ENCODE data around the gene GNL1. TPM values are rescaled to one million over a fixed set of nuclear protein-coding genes. Genes with fewer than 3 reads are reported as not detected.

Gene GNL1
- total and polyA plus RNA-seq, 9 of the 15 experiments (the other 6 are each of a cell fraction or from before 2014, with no cell fraction given): 0.73 to 112 (median 58.0) TPM

- no peak for FAIRE-seq
- POLR2A ChIA-PET: no interaction called here
- Histone ChIP-seq H4K20me1 (replicated peaks; ENCODE audit: control insufficient read depth, insufficient read depth, low read length) (no peaks in the 10 kb centered on the region), H3K4me3 (no peak overlapping the region), H3K4me1 (replicated peaks in 1 of 2; ENCODE audit: control insufficient read depth in 2 of 2, insufficient read depth in 2 of 2, low read length in 2 of 2) (peaks cover 4 to 10% of the 10 kb centered on the region in 2 experiments; a peak in 4 of 5 replicates), H3K9ac (ENCODE audit: insufficient read depth in 1 of 2, low read depth in 2 of 2, low read length in 2 of 2) (no peak overlapping the region), H2AFZ (ENCODE audit: low read depth, low read length) (peak overlapping the region; percentile 37), H3K4me2 (ENCODE audit: insufficient read depth, low read length) (no peak overlapping the region), H3K27me3 (ENCODE audit: control insufficient read depth in 2 of 2, insufficient read depth in 2 of 2, low read length in 2 of 2) (no peaks in the 10 kb centered on the region), H3K9me1 (ENCODE audit: control insufficient read depth, insufficient read depth, low read length) (no peaks in the 10 kb centered on the region), H3K79me2 (ENCODE audit: control insufficient read depth, insufficient read depth, low read length) (no peaks in the 10 kb centered on the region), H3K27ac (ENCODE audit: extremely low read depth, low read depth, low read length) (no peak overlapping the region), H3K36me3 (ENCODE audit: control insufficient read depth, insufficient read depth, low read length) (no peaks in the 10 kb centered on the region), H3K9me3 (replicated peaks; ENCODE audit: control insufficient read depth, insufficient read depth, low read depth, low read length) (no peaks in the 10 kb centered on the region)
- CTCF ChIA-PET (ENCODE audit: low intra/inter-chr PET ratio): no interaction called here
- intact Hi-C loops (cut with micrococcal nuclease) (no loop called here), in situ Hi-C loops (cut with MboI) (no loop called here)
- no peak for DNase-seq (ENCODE audit: extremely low read depth in 1 of 4, low spot score in 3 of 4)
- ATAC-seq: no peak
- no TSS peak for BruUV-seq (replicated peaks)
- WGBS (ENCODE audit: insufficient coverage, low coverage, missing lambda C conversion rate): 87% methylated on average over 4 of the region's 4 CpGs
- TF ChIP-seq NFIC (IDR thresholded peaks at IDR 0.05): no peak
- TF ChIP-seq TCF7 (IDR thresholded peaks at IDR 0.05; ENCODE audit: borderline replicate concordance): 0 out of 2 replicates have a peak, but pooled peaks have one; percentile 8
- TF ChIP-seq ZNF586 (CRISPR knock-in tag; conservative IDR thresholded peaks at IDR 0.05): no peak
- TF ChIP-seq ERF (CRISPR knock-in tag; IDR thresholded peaks at IDR 0.05): 0 out of 2 replicates have a peak, but pooled peaks have one; percentile 18
- 0 out of 2 replicates have a peak, but pooled peaks have one; percentile 10 for TF ChIP-seq SPI1 (IDR thresholded peaks at IDR 0.05; ENCODE audit: borderline replicate concordance, low read depth, low read length)
- TF ChIP-seq ZNF324 (CRISPR knock-in tag; IDR thresholded peaks at IDR 0.05): 0 out of 2 replicates have a peak, but pooled peaks have one; percentile 20
Observed at GRCh38 chr6:30515106-30515505, 41.2 kb downstream of the GNL1 start.

- Histone ChIP-seq H3K9ac (ENCODE audit: insufficient read depth in 1 of 2, low read depth in 2 of 2, low read length in 2 of 2) (no peak overlapping the region), H3K79me2 (ENCODE audit: control insufficient read depth, insufficient read depth, low read length) (no peaks in the 10 kb centered on the region), H3K27ac (ENCODE audit: extremely low read depth, low read depth, low read length) (no peak overlapping the region), H3K4me2 (ENCODE audit: insufficient read depth, low read length) (no peak overlapping the region), H3K9me1 (ENCODE audit: control insufficient read depth, insufficient read depth, low read length) (no peaks in the 10 kb centered on the region), H3K4me1 (replicated peaks in 1 of 2; ENCODE audit: control insufficient read depth in 2 of 2, insufficient read depth in 2 of 2, low read length in 2 of 2) (peaks cover 10 to 21% of the 10 kb centered on the region in 2 experiments), H2AFZ (ENCODE audit: low read depth, low read length) (0 out of 2 replicates have a peak overlapping the region, but pooled peaks have one; percentile 68), H3K27me3 (ENCODE audit: control insufficient read depth in 2 of 2, insufficient read depth in 2 of 2, low read length in 2 of 2) (no peaks in the 10 kb centered on the region), H3K4me3 (no peak overlapping the region), H3K36me3 (ENCODE audit: control insufficient read depth, insufficient read depth, low read length) (no peaks in the 10 kb centered on the region), H4K20me1 (replicated peaks; ENCODE audit: control insufficient read depth, insufficient read depth, low read length) (no peaks in the 10 kb centered on the region), H3K9me3 (replicated peaks; ENCODE audit: control insufficient read depth, insufficient read depth, low read depth, low read length) (0 out of 2 replicates have a peak, but pooled peaks cover 4% of the 10 kb centered on the region)
- intact Hi-C loops (cut with micrococcal nuclease): no loop called here
- ChIA-PET POLR2A (interaction anchor here (1.3 kb wide), 1 partner anchor 17 kb away, joined by 5 read pairs; no protein-coding TSS in a partner anchor), CTCF (ENCODE audit: low intra/inter-chr PET ratio) (no interaction called here)
- FAIRE-seq: no peak
- 93% methylated on average over 2 of the region's 2 CpGs for WGBS (ENCODE audit: insufficient coverage, low coverage, missing lambda C conversion rate)
- BruUV-seq (replicated peaks): no TSS peak
- in situ Hi-C loops (cut with MboI): no loop called here
- no peak for DNase-seq (ENCODE audit: extremely low read depth in 1 of 4, low spot score in 3 of 4)
- ATAC-seq: no peak
- TF ChIP-seq ARID3B (CRISPR knock-in tag; IDR thresholded peaks at IDR 0.05; ENCODE audit: borderline replicate concordance): no peak
- TF ChIP-seq KLF6 (CRISPR knock-in tag; IDR thresholded peaks at IDR 0.05; ENCODE audit: borderline replicate concordance): no peak
- TF ChIP-seq ZNF277 (CRISPR knock-in tag; IDR thresholded peaks at IDR 0.05; ENCODE audit: borderline replicate concordance): no peak
- no peak for TF ChIP-seq RCOR1 (IDR thresholded peaks at IDR 0.05; ENCODE audit: borderline replicate concordance in 1 of 2, low read depth in 2 of 2, low read length in 2 of 2)
- TF ChIP-seq CTBP1 (IDR thresholded peaks at IDR 0.05; ENCODE audit: borderline replicate concordance): no peak
- no peak for TF ChIP-seq WHSC1 (IDR thresholded peaks at IDR 0.05; ENCODE audit: low read length)
- TF ChIP-seq FOXO4 (CRISPR knock-in tag; IDR thresholded peaks at IDR 0.05): no peak
Observed at GRCh38 chr6:30513451-30513850, 42.8 kb downstream of the GNL1 start.

Data from K562 (cell line).